Right atrium auricular region (tissue), 2 donors: Measurements from ENCODE around the gene GYS1. TPM values are rescaled to one million over a fixed set of nuclear protein-coding genes. Genes with fewer than 3 reads are reported as not detected.
"Not testable (repeated sequence)": the region's sequence is repeated elsewhere in the genome, so short reads cannot be mapped to it uniquely, and the experiment has no call there.

Experiments
- DNase-seq: peaks from one replicate; pipeline ENCODE4 v3.0.0-alpha.2; 2019; ENCODE audit warnings: low spot score
- H3K27ac ChIP-seq, 2 donors: fragments of 200-600 bp; sonication (generic); 1 replicate in 1 of 2; 2 replicates in 1 of 2; pipeline ENCODE4 v1.5.1; 2016 to 2019
- H3K27me3 ChIP-seq, 2 donors: fragments of 200-600 bp; sonication (generic); one replicate each; pipeline versions ENCODE4 v1.5.1 to v1.6.0; 2017 to 2019
- H3K36me3 ChIP-seq: fragments of 200-600 bp; sonication (generic); one replicate; pipeline ENCODE4 v1.5.1; 2016
- H3K4me1 ChIP-seq, 2 donors: fragments of 200-600 bp; sonication (generic); one replicate each; pipeline versions ENCODE4 v1.5.1 to v1.6.0; 2017 to 2019
- H3K4me3 ChIP-seq, 2 donors: fragments of 200-600 bp; sonication (generic); 1 replicate in 1 of 2; 2 replicates in 1 of 2; pipeline ENCODE4 v1.5.1; 2017 to 2019; ENCODE audit warnings: mild to moderate bottlenecking in 1 of 2, moderate library complexity in 1 of 2
- H3K9me3 ChIP-seq, 2 donors: fragments of 200-600 bp; sonication (generic); one replicate each; pipeline ENCODE4 v1.5.1; 2019
- CTCF ChIP-seq, 2 donors: fragments of 200-600 bp; sonication (generic); IDR thresholded peaks; one replicate each; pipeline ENCODE4 v1.5.1; 2019; ENCODE audit warnings: antibody characterized with exemption in 2 of 2
- total RNA-seq, 2 donors: library from RNA; depleted of rRNA; stranded (reverse); fragments of >200 nt; gene quantifications; one replicate each; pipeline ENCODE4 v1.1.0, GENCODE V29; 2016

The GYS1 gene
- total RNA-seq, 2 donors from 2014 or later, result 72.1 to 88.1 TPM

- no peak for TF ChIP-seq CTCF (IDR thresholded peaks at IDR 0.05)
- no peaks in the 10 kb centered on the region for H3K27me3 ChIP-seq
Observed at GRCh38 chr19:49020931-49021895, 28.1 kb upstream of the GYS1 start.

GRCh38 chr19:49020342-49020741 is 27.2 kb upstream of the GYS1 start:
- DNase-seq, result no peak
- Histone ChIP-seq H3K27me3 (no peaks in the 10 kb centered on the region), H3K27ac (no peak overlapping the region), H3K36me3 (peaks cover 4% of the 10 kb centered on the region), H3K9me3 (no peaks in the 10 kb centered on the region), H3K4me1 (peaks cover 0 to 27% of the 10 kb centered on the region in 2 donors), H3K4me3 (no peak overlapping the region)
- no peak for TF ChIP-seq CTCF (IDR thresholded peaks at IDR 0.05)

More at GRCh38 chr19:49020931-49021895, 28.1 kb upstream of the GYS1 start:
- no peak overlapping the region for H3K4me3 ChIP-seq
- H3K27ac ChIP-seq, result no peak overlapping the region
- no peaks in the 10 kb centered on the region for H3K9me3 ChIP-seq
- DNase-seq, result no peak
- H3K4me1 ChIP-seq, result peaks cover 0 to 27% of the 10 kb centered on the region in 2 donors
- H3K36me3 ChIP-seq, result no peaks in the 10 kb centered on the region

GRCh38 chr19:49019242-49019932 is 26.3 kb upstream of the GYS1 start:
- H3K27ac ChIP-seq, result no peak overlapping the region
- peak overlapping the region; percentile 26 to 55 for H3K4me3 ChIP-seq
- no peaks in the 10 kb centered on the region for H3K9me3 ChIP-seq
- H3K36me3 ChIP-seq, result peaks cover 14% of the 10 kb centered on the region
- no peak for DNase-seq
- H3K4me1 ChIP-seq, result peaks cover 0 to 27% of the 10 kb centered on the region in 2 donors
- H3K27me3 ChIP-seq, result no peaks in the 10 kb centered on the region
- no peak for TF ChIP-seq CTCF (IDR thresholded peaks at IDR 0.05)

GRCh38 chr19:49018388-49019241 is 25.5 kb upstream of the GYS1 start:
- H3K9me3 ChIP-seq, H3K27me3 ChIP-seq, DNase-seq, H3K27ac ChIP-seq: not testable (repeated sequence)
- H3K36me3 ChIP-seq, result peaks cover 15% of the 10 kb centered on the region
- H3K4me1 ChIP-seq, result peaks cover 0 to 27% of the 10 kb centered on the region in 2 donors
- H3K4me3 ChIP-seq, result peak overlapping the region; percentile 27 to 55

GRCh38 chr19:49017666-49018351 is 24.7 kb upstream of the GYS1 start:
- Histone ChIP-seq H3K27ac (peak overlapping the region in 1 of 2 donors; percentile 3), H3K4me3 (peak overlapping the region; percentile 36 to 55), H3K9me3 (no peaks in the 10 kb centered on the region), H3K4me1 (peaks cover 0 to 27% of the 10 kb centered on the region in 2 donors), H3K27me3 (no peaks in the 10 kb centered on the region), H3K36me3 (peaks cover 15% of the 10 kb centered on the region)
- TF ChIP-seq CTCF (IDR thresholded peaks at IDR 0.05), result peak; percentile 22 to 58
- no peak for DNase-seq
